ENCODE data around the gene SNCA.
A peak's percentile ranks its signal among the peaks of the same experiment; 100 is the strongest.

Gene SNCA

DNA sequence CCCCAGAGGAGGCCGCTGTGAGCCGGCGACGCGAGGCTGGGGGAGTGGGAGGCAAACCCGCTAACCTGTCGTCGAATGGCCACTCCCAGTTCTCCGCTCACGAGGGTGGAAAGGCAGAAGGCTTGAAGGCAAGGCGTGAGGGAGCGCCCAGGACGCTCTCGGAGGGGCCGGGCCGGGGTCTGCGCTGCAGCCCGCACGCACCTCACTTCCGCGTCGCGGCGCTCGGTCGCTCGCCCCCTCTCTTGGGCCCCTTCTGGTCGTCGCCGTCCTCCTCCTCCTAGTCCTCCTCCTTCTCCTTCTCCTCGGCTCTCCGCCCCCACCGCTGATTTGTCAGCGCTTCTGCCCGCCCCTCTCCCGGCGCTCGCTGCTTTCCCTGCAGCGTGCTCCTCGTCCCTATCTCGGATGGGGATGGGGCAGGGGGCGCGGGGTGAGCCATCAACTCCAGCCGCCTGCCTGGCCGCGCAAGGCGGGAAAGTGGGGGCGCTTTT lies at the start of gene SNCA:
Gene SNCA, minus strand, starts transcription at position 265 of the 488 bp plus-strand sequence. CDS start 1,494 bp downstream, outside the sequence.
- peak; percentile 43 for DNase-seq

- DNase-seq = no peak
Measured at GRCh38 chr4:89879215-89879614, 42.3 kb upstream of the SNCA start.

DNA sequence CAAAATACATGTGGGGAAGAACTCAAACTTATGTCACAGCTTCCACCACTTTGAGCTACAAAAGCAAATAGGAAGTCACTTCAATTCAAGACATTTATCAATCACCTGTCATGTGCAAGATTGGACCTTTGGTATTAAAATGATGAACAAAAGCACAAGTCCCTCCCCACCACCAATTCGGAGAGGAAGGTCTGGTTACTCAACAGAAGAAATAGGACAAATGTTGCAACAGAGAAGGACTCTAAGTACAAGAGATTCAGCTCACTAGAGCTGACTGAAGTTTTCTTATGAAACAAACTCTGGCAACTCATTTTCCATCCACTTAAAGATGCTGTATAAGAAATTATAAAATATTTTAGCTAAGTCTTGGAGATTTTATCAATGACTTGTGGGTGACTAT lies 41.6 kb upstream of the SNCA start:
- DNase-seq = no peak

GRCh38 chr4:89876548-89876947 lies 39.6 kb upstream of the SNCA start:
- DNase-seq = no peak

- DNase-seq = no peak
Measured at GRCh38 chr4:89871211-89871610, 34.2 kb upstream of the SNCA start.

DNA sequence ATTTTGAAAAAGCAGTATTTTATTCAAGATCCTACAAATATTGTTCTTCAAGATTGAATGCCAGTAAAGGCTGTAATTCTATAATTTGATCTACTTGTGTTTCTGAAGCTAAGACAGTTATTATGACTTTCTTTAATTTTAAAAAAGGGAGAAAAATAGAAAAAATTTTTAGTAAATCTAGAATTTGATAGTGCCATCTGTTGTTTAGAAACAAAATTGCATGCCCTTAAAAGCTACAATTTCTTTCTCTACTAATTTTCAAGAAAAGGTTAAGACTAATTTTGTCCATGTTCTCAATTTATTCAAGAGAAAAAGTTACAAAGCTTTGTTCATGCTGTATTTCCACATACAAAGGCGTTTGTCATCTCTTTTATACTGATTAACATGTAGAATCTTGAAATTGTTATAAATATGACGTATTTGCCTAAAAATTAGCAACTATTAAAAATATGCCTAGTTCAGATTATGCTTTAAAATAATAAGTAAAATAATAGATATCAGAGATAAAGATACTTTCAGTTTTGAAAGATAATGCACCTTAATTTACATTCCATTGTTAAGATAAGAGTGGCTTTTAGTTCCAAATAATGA lies 32.1 kb upstream of the SNCA start:
- DNase-seq = no peak

DNA sequence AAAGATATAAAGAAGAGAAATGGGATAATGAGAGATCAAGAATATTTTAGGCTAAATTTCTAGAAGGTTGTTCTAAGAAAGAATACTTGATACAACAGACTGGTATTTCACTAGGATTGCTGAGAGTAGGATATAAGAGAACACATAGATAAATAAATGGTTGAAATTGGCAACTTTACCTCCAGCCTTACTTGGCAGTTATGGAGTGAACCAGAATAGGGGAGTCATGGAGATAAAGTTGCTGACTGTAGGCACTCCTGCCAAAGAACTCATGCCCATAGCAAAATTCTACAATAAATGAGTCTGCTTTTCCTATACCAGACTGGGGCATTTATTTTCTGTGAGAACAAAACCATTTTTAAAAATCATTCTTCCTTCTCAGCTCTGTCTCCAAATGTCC lies 31.3 kb upstream of the SNCA start:
- no peak for DNase-seq

DNA sequence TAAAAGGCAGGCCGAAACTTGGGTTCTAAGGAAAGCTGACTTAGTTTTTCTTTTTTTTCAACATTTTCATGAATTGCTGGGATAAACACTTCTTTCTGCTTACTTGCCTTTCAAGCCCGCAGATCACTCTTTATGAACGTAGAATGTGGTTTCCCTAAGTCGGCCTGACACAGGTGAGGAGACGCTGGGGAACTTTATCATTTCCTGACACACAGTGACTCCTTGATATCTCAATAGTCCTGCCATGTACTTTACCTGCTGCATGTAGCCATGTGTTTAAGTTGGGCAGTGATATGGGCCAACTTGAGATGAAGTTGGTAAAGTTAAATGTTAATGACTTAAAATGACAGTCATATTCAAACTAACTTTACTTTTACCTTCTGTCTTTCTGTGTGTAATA lies 26.6 kb upstream of the SNCA start:
- DNase-seq = no peak

DNA sequence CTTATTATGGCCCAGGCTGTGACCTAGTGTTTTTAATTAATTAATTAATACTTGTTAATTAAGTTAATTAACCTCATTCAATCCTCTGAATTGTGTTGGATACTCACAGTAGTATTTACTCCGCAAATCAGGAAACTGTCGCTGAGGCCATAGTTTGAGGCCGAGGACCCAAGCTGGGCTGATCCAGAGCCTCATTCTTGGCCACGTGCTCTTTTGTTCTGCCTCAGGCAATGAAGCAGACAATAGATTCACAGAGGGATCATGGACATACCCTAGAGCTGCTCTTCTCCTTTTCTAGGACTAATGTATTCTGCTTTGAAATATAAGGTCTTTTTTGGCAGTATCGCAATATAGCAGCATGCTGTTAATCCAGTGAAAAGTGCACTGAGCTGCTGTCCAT lies 24.0 kb upstream of the SNCA start:
- no peak for DNase-seq

DNA sequence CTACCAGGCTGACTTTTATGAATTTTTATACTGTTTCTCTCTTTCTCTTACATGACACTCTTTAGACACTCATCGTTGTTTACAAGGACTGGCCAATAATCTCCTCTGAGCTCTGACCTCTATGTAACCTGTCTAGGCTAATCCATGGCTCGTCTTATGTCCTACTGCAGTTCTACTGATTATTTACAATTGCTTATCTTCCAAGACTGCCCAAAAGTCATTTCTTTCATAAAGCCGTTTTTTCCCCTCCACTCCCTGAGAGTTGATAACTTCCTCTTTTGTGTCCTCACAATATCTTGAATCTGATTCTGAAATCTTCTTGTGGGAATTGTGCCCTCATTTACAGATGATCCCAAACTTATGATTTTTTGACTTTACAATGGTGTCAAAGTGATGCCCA lies 18.3 kb upstream of the SNCA start:
- DNase-seq = no peak

GRCh38 chr4:89847571-89848325 lies 10.8 kb upstream of the SNCA start:
- no peak for DNase-seq

- no peak for DNase-seq
Measured at GRCh38 chr4:89839558-89839957, 2.6 kb upstream of the SNCA start.

- DNase-seq = no peak
Measured at GRCh38 chr4:89837993-89838390, 1.0 kb upstream of the SNCA start.

DNA sequence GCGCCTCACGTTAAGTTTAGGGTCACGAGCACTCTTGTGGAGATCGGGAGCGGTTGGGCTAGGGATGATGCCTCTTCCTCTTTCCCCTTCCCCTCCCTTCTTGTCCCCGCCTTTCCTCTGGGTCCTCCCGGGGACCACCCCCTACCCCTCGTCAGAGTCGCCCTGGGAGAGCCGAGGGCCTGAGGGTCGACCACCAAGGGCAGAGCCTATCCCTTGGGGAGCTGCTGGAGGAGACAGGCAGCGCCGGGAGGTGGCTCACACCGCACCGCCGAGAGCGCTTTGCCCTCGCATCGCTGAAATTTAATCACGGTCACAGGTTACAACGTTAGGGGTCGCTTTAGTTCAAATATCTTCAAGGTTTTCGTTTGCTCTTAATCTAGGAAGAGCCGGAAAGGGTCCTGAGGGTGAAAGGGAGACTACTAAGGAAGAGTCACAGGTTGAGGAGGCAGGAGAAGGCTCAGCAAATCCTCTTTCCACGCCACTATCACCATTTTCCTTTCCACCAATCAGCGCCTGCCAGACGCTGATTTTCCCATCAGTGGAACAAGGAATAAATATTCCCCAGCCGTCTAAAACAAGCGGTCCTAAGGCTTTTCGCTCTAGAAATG lies 528 bp upstream of the SNCA start:
- DNase-seq = peak; percentile 19

DNA sequence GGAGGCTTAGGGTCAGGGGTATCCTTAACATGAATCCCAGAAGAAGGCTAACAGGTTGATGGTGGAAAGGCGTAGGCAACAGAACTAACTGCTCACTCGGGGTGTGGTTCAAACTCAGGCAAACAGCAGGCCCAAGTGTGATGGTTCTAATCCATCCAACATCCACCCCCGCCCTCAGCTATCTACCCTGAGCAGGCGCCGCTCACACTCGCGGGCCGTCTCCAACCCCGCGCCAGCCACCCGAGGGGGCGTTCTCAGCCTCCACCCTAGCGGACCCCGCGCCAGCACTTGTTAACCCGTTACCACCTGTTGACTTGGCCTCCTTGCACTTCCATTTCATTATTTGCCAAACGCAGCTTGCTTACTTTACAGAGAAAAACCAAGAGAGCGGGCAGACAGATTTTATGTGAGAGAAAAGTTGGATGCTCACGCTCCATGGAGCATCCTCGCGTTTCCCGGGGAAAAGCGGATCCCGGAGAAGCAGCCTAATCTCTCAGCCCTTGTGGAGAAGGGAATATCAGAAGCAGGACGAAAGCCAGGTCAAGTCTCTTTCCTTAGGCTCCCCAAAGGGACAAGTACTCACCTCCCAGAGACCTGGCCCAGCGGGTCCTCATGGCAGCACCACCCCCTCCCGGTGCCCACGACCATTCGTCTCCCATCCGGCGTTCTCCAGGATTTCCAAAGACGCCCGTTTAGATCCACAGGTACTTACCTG lies 773 bp downstream of the SNCA start:
- DNase-seq = no peak

GRCh38 chr4:89835413-89835812 lies 1.5 kb downstream of the SNCA start:
- no peak for DNase-seq

DNA sequence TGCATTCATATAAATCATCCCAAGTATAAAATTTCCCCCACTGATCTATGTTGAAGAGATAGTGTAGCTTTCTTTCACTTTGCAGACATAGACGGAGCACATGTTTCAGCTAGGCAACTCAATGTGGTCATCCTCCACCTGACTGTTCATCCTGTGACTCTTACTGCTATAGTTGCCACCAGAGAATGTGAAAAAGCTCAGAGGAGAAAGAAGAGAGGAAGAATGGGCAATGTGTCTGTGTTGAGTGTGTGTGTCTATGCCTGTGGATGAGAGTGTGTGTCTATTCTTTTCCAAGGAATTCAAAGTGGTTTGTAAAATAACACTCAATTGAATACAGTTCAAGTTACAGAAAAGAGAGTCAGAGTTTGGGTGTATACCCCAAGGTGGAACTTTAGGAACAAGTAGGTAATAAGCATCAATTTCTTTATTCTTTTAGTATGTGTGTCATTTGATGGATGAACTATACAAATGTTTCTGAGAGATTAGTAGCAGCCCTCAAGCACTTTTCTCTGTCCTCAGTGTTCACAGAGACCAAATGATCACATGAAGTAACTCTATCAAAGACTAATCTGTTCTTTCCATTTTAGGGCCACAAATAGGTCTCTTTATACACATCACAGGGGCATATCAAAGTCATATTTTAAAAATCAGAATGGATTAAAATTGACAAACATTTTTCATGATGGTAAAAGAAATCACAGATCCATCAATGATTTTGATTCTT lies 2.3 kb downstream of the SNCA start:
- DNase-seq = no peak

DNA sequence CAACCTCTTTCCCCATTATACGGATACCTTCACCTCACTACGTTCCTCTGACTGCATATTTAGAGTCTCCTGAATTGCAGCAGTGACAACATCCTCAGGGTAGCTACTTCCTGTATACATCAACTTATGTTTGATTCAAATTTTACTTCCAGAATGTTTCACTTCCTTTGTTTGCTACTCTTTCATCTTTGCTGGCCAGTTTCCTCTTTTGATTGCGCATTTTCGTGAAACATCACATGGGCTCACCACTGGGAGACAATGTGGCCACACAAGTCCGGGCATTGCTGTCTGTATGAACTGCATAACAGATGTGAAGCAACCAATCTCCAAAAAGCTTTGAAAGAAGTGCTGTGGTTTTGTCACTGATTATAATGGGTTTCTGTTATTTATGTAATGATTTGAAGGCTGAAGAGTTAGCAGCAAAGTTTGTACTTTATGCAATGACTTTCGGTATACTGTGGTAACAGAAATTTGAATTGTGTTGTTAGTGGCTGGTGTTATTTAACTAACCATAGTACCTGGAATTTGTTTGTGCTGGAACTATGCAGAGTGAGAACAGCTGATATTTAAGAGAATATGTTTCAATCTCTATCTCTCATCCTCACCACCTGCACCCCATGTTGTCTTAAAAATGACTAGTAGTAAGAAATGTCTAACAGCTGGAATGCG lies 7.4 kb downstream of the SNCA start:
- no peak for DNase-seq

GRCh38 chr4:89823416-89823815 lies 13.5 kb downstream of the SNCA start:
- no peak for DNase-seq

DNA sequence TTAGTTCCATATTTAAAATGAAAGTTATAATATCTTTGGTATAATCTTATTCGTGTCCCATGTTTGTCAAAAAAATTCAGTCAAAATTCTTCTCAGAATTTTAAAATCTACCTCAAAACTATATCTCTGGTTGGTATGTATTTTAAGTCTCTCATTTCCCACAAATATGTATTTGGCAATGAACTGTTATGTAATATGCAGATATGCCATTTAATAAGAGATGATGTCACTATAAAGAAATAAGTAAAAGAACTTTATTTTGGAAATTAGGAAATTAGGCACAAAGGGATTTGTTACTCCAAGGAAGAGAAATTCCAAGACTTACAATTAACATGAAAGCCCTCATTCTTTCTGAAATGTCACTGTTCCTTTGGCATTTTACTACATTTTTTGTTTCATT lies 15.3 kb downstream of the SNCA start:
- no peak for DNase-seq

GRCh38 chr4:89820010-89820409 lies 17.0 kb downstream of the SNCA start:
- no peak for DNase-seq

DNA sequence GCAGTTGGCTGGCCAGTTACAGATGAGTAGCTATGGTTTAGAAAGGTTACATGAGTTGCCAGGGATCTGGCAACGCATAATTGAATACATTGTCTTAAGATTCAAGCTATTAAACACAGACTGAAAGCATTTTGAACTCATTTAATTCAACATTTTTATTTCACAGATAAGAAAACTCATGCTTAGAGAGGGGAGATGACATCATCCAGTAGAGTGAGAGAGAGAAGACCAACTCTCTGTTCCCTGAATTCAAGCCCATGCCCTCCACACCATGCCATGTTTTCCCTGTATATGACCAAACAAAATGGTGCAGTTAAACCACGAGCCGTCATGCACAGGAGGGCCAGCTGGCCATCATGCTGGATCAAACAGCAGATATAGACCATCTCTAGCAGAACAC lies 22.6 kb downstream of the SNCA start:
- no peak for DNase-seq

All from stimulated activated CD4-positive, alpha-beta T cell treated with anti-CD3 and anti-CD28 coated beads, Interleukin-4, amount 100 ng/mL, for 1 hour (primary cell).